AG04450 (cell line): ENCODE data around the gene N4BP3. TPM values are rescaled to one million over a fixed set of nuclear protein-coding genes. Genes with fewer than 3 reads are reported as not detected.

Experiments
- CTCF ChIA-PET: fragments of 300-600, 350-600 bp; formaldehyde crosslinking; extraction: SDS; loops from one replicate; lab custom pipeline; 2022; ENCODE audit warnings: antibody characterized with exemption, inconsistent platforms; lab: Charles Lee
- POLR2A ChIA-PET: fragments of 350-600 bp; formaldehyde crosslinking; extraction: SDS; loops from one replicate; lab custom pipeline; 2021; ENCODE audit warnings: antibody characterized with exemption, inconsistent platforms; lab: Yijun Ruan, JAX
- DNase-seq: peaks from one replicate; pipeline ENCODE4 v3.0.0-alpha.2; 2011; ENCODE audit warnings: low read depth, low spot score
- H3K27ac ChIP-seq: one replicate; pipeline ENCODE4 v1.5.1; 2012; ENCODE audit warnings: low read depth, low read length, control low read depth
- H3K27me3 ChIP-seq: one replicate; pipeline ENCODE4 v1.6.0; 2012; ENCODE audit warnings: low read length; ENCODE audit not compliant: control insufficient read depth, insufficient read depth
- H3K4me3 ChIP-seq: 2 replicates; pipeline ENCODE4 v1.5.1; 2011; ENCODE audit warnings: mild to moderate bottlenecking, low read depth, low read length, control low read depth
- H3K9me3 ChIP-seq: 2 replicates; pipeline ENCODE4 v1.5.1; 2012; ENCODE audit warnings: low read length; ENCODE audit not compliant: control insufficient read depth, insufficient read depth
- CTCF ChIP-seq: IDR thresholded peaks from 2 replicates; pipeline ENCODE4 v1.5.1; 2011; ENCODE audit warnings: low read depth, low read length, control low read depth, inconsistent platforms
- polyA plus RNA-seq: library from polyadenylated mRNA; depleted of rRNA; stranded (reverse); fragments of >200 nt; gene quantifications from 2 replicates; pipeline ENCODE4 v1.2.3, GENCODE V29; 2011

N4BP3 gene
- polyA plus RNA-seq, 1 experiment, result 0.29 TPM

DNA sequence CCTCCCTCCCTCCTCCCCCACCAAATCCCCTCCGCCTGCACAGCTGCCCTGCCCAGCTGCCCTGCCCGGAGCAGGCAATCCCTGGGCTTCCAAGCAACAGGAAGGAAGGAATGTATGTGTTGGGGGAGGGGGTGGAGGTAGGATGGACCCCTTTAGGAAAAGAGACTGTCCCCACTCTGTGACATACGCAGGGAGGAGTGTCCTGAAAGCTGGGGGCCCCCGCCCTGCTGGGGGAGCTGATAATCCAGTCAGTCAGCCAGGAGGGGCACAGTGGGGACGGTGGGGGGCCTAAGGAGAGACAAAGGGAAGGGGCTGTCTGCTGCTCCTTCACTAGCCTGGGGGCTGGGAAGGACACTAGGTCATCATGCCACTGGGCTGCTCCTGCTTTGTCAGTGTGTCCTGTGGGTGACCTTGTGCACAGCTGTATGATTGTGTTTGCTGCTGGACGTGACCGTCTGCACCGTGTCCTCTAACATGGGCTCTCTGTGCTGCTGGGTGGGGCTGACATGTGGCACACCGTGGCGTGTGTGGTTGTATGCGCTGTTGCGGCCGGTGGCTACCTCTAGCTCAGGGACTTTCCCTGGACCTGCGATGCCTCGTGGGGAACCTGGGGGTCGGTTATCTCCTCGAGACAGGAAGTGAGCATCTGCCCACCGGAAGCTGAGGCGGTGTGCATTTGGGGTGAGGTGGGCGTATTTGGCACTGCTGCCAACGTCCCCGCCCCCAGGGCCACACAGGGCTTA, 3.0 kb downstream of the N4BP3 start:
- POLR2A ChIA-PET, result interaction anchor here (0.6 kb wide), 1 partner anchor 23 kb away, joined by 8 read pairs; no protein-coding TSS in a partner anchor
- Histone ChIP-seq H3K27ac (no peak overlapping the region), H3K9me3 (peaks cover 8% of the 10 kb centered on the region), H3K4me3 (no peak overlapping the region), H3K27me3 (peaks cover 47% of the 10 kb centered on the region)
- TF ChIP-seq CTCF, result no peak
- DNase-seq, result no peak
- CTCF ChIA-PET, result no interaction called here

DNA sequence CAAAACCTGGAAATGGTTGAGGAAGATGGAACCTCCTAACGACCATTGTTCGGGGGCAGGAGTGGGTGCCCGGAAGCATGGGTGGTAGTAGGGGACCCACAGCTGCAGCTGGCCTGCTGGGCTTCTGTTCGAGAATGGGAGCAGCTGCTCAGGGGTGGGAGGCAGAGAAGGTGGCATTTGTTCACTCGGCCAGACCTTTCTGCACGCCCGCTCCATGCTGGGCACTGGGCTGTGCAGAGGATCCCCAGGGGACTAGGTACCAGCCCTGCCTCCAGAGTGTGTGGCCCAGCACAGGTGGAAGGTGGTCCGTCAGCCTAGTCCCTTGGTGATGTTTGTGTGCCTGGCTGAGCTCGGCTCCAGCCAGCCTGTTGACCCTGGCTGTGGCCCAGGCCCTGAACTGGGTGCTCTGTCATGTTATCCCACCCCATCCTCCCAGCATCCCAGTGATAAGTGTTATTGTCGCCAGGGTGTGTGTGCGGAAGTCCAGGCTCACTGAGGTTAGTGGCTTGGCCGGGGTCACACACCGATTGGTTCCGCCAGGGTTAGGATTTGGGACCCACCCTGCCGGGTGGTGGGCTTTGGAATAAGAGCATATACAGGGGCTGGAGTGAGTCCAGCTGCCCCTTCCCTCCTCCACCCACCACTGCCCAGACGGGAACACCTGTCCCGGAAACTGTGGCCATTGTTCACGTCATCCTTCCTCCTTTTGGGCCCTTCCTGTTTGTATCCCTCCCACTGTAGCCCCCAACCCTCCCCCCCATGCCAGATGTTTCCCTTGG, 4.8 kb downstream of the N4BP3 start:
- peaks cover 47% of the 10 kb centered on the region for H3K27me3 ChIP-seq
- ChIA-PET CTCF (interaction anchor here (0.7 kb wide), 1 partner anchor 12 kb away, joined by 3 read pairs; no protein-coding TSS in a partner anchor), POLR2A (interaction anchor here (0.6 to 0.7 kb wide), 2 partner anchors 47 to 1796 kb away, joined by 4 read pairs; no protein-coding TSS in a partner anchor)
- H3K27ac ChIP-seq, result no peak overlapping the region
- H3K9me3 ChIP-seq, result no peaks in the 10 kb centered on the region; the same call in 1 of the 2 replicates
- H3K4me3 ChIP-seq, result no peak overlapping the region
- TF ChIP-seq CTCF, result no peak
- no peak for DNase-seq

- no peak for TF ChIP-seq CTCF
- Histone ChIP-seq H3K4me3 (no peak overlapping the region), H3K27ac (no peak overlapping the region), H3K27me3 (peaks cover 37% of the 10 kb centered on the region), H3K9me3 (no peaks in the 10 kb centered on the region; the same call in 1 of the 2 replicates)
- ChIA-PET POLR2A (interaction anchor here (0.5 to 0.6 kb wide), 2 partner anchors 520 to 528 kb away, joined by 3 to 4 read pairs; partner anchors contain the start of genes B4GALT7 and TMED9), CTCF (interaction anchor here (0.5 to 3.4 kb wide), 9 partner anchors 9 to 65 kb away, joined by 3 to 15 read pairs (median 4); partner anchors contain the start of gene NHP2)
- DNase-seq, result no peak
Measured at GRCh38 chr5:178119915-178120606, 6.7 kb downstream of the N4BP3 start.

DNA sequence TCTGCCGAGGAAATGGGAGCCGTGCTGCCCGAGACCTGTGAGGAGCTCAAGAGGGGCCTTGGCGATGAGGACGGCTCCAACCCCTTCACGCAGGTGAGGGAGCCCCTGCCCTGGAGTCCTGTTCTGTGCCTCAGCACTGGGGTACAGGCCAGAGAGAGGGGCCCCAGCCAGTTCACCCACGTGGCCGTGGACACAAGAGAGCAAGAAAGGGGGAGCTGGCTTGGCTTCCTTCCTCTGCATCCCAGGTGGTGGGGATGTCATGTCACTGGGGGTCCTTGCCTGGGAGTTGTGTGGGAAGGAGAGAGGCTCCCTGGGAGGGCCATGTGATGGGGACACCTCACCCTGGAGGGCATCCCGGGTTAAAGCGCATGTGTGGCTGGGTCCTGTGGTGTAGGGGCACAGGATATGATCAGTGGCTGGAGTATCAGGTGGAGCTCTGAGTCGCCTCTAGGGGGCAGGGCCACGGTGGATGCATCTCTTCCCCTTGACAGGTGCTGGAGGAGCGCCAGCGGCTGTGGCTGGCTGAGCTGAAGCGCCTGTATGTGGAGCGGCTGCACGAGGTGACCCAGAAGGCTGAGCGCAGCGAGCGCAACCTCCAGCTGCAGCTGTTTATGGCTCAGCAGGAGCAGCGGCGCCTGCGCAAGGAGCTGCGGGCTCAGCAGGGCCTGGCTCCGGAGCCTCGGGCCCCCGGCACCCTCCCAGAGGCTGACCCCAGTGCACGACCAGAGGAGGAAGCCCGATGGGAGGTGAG, 7.5 kb downstream of the N4BP3 start:
- peak; percentile 52 for TF ChIP-seq CTCF
- ChIA-PET CTCF (interaction anchor here (0.5 to 3.4 kb wide), 11 partner anchors 9 to 64 kb away, joined by 3 to 15 read pairs (median 4); partner anchors contain the start of gene NHP2), POLR2A (interaction anchor here (0.6 to 1.5 kb wide), 2 partner anchors 43 to 521 kb away, joined by 3 to 8 read pairs; partner anchors contain the start of gene B4GALT7)
- Histone ChIP-seq H3K27me3 (peaks cover 29% of the 10 kb centered on the region), H3K9me3 (no peaks in the 10 kb centered on the region; the same call in 1 of the 2 replicates), H3K4me3 (peak overlapping the region; percentile 43), H3K27ac (no peak overlapping the region)
- DNase-seq, result peak; percentile 55
